Kidney capillary endothelial cell (primary cell): ENCODE results near the gene PCLO.
"Not testable (repeated sequence)": the region's sequence is repeated elsewhere in the genome, so short reads cannot be mapped to it uniquely, and the experiment has no call there.

Source experiments
- DNase-seq: peaks from one replicate; pipeline ENCODE4 v3.0.0-alpha.2; 2018; ENCODE audit warnings: low spot score

The PCLO gene

DNA sequence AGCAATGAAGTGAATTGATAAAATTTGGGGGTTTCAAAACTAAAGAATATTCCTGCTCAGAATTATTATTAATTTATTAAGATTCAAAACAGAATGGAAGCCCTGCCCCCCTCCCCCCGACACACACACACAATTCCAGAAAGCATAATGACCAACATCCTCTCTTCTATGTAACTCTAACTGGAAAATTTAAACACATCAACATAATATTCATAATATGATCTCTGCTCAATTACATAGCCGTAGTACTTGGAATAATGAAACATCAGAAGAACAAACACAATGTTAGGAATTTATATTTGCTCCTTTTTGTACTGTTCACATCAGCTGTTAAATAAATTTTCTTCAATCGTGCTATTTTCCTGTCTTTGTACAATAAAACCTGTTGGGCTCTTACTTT is 20.8 kb downstream of the PCLO start:
- DNase-seq, result no peak

DNA sequence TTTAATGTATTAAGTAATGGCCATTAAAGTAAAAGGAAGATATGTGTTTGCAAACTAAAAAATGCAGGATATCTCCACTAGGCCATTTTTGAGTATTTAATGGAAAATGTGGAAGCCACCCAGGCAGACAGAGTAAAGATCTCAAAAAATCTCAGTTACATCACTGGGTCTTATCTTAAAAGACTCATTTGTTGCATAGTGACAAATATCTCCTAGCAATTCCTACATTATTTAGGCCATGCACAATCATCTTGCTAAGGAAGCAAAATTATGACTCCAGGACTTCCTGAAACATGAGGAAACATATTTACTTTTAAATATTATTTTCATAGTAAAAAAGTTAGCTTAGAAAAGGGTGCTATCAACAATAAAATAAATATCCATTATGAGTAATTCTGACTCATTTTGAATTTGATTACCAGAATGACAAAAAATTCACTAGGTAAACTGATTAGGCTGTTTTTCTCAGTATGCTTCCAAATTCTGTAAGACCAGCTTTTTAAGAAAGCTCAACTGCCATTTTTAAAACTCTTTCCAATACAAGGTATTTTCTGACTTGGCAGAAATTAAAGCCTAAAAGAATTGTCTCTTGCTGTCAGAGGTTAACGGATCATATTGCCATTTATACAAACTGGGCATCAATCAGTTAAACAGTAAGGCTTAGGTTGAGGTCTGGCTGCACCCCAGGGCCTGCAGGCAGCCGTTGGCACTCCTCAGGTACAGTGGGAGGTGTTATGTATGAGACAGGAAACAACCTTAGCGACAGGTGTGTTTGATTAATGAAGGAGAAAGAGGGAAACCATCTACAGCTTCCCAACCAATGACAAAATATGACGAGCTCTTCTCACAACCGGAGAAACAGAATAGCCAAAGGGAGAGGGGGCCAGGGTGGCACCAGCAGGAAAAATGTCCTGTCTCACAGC is 31.8 kb downstream of the PCLO start:
- DNase-seq, result no peak

DNA sequence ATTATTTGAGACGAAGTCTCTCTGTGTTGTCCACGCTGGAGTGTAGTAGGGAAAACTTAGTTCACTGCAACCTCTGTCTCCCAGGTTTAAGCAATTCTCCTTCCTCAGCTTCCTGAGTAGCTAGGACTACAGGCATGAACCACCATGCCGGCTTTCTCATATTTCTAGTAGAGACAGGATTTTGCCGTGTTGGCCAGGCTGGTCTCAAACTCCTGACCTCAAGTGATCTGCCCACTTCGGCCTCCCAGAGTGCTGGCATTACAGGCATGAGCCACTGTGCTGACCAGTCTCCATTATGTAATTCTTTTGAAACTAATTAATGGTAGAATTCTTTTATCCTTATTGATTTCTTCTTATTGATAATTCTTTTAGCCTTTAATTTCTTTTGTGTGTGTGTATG is 32.5 kb downstream of the PCLO start:
- no peak for DNase-seq

DNA sequence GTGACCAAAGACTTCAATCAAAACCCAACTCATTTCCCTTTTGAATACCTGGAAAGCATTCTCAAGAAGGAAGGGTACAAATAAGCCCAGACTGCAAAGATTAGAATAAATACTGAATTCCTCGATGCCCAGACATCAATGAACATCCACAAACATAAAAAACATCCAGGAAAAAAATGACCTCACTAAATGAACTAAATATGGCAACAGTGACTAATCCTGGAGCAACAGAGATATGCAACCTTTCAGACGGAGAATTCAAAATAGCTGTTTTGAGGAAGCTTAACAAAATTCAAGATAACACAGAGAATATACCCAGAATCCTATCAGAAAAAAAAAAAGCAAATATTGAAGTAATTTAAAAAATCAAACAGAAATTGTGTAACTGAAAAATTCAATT is 43.2 kb downstream of the PCLO start:
- DNase-seq, result no peak

DNA sequence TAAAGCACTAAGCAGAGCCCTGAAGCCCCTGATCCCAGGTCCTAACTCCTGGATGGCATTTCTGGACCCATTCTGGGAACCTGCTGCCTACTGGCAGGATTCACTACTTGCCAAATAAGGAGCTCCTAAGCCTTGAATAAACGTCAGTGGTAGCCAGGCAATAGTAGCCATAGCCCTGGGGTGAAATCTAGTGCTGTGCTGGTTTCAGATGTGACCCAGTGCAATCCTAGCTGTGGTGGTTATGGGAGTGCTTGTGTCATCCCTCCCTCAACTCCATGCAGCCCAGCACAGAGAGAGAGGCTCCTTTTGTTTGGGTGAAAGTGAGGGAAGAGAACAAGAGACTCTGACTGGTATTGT is 43.7 kb downstream of the PCLO start:
- no peak for DNase-seq

DNA sequence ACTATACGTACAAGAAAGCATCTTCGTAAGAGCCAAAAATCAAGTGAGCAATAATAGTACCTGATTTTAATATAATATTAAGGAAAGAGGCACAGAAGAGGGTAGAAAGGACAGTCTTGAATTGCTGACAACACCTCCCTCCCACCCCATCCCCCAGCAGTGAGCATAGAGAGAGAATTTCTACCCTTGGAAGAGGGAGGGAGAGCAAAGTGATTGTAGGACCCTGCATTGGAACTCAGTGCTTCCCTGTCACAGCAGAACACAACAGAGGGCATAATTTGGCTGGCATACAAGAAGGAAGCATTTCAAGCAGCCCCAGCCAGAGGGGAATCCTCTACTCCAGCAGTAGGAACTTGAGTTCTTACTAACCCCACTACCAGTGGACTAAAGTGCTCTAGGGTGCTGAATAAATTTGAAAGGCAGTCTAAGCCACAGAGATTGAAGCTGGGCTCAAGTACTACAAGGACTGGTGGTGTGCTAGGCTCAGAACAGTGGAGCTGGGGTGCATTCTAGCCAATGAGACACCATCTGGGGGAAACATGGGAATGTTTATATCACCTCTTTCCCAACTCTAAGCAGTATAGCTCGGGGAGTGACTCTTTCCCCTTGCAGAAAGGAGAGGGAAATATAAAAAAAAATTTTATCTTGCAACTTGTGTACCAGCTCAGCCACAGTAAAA is 44.2 kb downstream of the PCLO start:
- no peak for DNase-seq

DNA sequence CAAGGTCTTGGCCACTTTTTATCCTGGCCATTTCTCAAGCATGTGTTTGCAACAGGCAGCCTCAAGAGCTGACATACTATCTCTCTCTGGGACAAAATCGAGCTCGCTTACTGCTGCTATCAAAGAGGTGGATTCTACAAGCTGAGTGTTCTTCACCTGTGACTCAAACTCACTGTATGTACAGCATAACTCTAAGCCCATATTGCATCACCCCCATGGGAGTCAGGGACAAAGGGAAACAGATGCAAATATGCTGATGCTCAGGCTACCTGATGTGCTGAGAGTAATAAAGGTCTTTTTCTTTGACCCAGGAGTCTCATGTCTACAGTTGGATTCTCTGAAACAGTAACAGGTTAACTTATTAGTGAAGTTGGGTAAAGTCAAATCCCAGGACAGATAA is 45.2 kb downstream of the PCLO start:
- DNase-seq, result no peak

DNA sequence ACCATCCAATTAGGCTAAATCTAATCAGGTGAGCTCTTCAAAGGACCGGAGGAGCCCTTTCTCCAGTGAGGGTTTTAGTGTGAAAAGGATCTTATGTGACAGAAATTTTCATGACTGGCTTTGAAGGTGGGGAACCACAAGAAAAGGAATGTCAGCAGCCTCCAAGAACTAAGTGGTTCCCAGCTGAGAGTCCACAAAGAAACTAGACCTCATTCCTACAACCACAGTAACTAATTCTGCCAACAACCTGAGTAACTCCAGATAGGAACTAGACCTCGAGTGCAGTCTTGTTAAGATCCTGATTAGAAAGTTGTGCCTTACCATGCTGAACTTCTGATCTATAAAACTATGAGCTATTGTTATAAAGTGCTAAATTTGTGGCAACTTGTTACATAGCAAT is 51.3 kb downstream of the PCLO start:
- DNase-seq, result no peak

DNA sequence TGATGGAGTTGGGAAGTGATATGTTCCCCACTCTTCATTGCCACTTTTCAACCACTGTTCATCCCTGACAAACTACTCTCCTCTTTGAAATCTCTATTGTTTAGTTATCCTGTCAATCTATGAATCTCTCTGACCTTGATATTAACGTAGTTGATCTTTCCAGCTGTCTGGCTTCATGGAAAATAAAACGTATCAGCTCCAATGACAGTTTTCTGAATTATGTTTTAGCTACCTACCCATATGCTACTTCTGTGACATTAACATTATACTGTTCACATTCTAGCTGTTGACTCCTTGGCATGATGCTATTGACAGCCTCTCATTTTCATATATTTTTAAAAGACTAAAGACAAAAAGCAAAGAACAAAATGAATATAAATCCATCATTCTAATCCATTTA is 53.3 kb downstream of the PCLO start:
- DNase-seq, result no peak

DNA sequence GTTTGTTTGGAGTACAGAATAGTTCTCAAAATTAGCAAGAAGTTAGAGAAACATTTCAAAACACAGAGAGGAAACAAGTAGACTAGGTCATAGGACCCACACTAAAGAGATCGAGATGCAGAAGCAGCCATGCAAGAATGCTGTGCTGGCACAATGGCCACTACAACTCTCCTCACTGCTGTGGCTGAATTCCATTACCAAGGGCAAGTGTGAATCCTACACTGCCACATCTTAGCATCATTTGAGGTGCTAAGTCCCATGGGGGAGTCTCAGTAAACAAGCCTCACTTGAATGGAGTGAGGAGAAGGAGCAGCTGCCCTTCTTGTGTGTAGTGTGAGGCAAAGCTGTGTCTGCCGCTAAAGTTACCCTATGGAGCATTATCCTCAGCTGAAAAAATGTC is 56.7 kb downstream of the PCLO start:
- no peak for DNase-seq

DNA sequence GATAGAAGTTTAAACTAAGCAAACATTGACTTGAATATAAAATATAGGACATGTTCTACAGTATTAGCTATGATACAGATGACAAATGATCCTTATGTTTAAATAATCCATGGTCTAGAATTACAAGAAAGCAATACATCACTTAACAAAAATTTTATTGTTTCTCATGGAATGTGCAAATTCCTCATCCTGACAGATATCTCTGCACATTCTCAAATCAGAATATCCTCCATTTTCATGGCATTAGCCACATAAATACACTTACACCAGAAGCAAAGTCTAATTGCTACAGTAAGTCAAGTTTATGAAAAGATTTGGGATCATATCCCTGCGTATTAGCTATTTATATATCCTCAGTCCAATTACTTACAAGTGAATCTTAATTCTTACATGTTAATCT is 57.6 kb downstream of the PCLO start:
- DNase-seq, result no peak

DNA sequence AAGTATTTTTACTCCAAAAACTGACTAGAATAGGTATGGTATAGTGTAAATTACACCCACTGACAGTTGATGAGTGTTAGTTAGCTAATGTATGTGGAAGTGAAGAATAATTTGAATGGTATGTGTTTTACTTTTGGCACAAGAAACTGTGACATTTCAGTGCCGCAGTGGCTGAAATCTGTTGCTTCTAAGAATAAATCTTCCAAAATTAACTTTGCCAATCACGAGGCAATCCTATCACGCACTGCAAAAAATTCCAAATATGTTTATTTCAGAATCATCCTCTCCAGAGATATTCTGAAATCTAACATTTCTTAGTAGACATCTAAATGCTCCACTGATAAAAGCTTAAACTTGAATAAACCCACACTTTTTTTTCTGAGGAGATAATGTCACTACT is 61.2 kb downstream of the PCLO start:
- no peak for DNase-seq

DNA sequence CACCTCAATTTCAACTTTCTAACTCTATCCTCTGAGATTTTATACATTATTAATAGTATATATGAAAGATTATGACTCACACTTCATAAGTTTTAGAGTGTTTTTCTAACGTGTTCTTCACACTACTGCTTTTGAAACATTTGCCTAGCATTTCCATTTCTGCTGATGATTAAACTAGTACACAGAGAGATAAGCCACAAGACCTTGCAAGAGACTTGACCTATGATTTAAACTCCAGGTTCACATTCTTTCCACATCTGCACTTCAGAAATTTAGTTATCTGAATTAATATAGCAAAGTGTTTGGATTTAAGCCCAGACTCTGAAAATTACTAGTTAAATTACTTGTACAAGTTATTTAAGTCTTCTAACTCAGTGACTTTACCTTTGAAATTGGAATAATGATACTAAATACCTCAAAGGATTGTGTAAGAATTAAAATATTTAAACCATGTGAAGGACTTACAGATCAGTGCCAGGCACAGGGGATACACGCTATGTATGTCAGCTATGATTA is 66.6 kb downstream of the PCLO start:
- DNase-seq, result no peak

DNA sequence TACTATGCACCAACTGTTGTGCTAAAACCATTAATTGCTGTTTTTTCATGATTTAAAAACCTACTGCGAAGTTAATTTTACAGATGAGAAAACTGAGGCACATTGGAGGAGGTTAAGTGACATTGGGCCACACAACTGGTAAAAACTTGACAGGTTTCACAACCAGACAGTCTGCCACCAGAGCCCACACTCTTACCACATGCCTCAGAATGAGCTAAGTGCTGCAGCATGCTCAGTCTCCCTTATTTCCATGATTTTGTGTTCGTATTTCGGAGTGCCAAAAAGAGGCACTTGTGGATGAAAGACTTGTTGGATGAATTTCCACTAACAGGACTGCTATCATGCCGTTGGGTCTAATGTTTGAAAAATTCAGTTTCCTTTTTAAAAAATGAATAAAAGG is 77.4 kb downstream of the PCLO start:
- no peak for DNase-seq

DNA sequence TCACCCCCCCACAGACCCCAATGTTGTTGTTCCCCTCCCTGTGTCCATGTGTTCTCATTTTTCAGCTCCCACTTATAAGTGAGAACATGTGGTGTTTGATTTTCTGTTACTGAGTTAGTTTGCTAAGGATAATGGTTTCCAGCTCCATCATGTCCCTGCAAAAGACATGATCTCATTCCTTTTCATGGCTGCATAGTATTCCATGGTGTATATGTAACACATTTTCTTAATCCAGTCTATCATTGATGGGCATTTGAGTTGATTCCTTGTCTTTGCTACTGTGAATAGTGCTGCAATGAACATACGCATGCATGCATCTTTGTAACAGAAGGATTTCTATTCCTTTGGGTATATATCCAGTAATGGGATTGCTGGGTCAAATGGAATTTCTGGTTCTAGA is 82.8 kb downstream of the PCLO start:
- not testable (repeated sequence) for DNase-seq

DNA sequence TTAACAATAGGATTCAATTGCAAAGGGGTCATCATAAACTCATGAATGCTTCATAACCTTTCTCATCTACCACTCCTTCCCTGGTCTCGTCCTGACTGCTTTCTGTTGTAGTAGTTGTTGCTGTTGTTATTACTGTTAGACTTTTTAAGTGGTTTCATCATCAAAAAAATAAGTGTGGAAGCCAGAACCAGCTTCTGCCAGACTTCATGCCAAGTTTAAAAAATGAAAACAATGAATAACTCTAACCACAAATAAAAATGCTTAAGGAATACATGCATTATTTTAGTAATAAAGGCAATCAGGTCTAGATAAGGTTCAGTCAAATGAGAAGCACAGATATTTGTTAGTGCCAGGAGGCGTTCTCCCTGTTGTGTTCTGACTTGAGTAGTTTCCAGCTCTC is 85.4 kb downstream of the PCLO start:
- DNase-seq, result no peak

DNA sequence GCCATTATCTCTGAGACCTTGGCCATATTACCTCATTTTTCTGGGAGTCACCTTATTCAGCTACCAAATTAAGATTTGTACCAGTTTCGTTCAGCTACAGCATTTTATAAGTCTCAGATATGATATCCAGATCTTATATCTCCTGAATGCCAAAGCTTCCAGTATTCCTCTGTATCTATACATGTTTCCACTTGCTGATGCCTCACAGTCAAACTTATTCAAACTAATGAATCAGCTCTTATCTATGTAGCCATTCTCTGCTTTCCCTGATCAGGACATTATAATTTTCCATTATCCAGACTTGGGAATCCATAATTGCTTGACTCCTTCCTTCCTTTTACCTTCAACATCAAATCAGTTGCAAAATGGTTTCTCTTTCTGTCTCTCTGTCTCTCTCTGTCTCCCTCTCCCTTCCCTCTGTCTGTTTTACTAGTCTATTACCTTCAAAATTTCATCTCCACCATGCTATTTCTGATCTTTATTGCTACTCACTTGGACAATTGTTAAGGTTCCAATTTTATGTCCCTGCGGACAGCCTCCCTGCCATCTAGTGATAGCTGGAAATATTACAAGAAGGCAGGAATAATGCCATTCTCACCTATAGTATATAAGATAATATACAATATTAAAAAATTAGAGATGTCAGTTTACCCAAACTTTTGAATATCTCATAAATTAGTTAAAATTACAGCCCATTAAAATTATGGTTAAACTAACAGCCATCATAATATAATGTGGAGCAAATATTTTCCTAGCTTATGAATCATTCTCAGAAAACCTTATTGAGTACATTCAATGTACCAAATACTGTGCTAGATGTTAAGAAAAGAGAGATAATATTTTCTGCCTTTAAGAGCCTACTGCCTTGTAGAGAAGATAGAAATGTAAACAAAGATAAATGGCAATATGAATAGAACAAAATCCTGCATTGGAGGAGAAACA is 89.8 kb downstream of the PCLO start:
- no peak for DNase-seq

DNA sequence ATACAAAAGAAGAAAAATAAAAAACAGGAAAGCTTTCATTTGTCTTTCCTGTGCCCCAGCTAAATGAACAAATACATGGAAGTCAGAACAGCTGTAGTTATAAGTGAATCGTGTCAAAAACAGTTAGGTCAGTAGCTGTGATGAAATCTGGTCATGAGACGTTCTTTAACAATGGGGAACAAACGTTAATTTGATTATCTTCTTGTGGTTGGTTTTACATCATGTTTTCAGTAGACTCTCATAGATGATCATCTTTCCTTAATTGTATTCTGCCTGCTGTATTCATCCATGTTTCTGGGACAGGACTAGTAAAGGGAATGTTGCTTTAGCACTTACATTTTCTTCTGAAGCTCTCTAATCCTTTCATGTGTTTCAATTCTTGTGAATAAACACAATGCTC is 97.0 kb downstream of the PCLO start:
- DNase-seq, result no peak

DNA sequence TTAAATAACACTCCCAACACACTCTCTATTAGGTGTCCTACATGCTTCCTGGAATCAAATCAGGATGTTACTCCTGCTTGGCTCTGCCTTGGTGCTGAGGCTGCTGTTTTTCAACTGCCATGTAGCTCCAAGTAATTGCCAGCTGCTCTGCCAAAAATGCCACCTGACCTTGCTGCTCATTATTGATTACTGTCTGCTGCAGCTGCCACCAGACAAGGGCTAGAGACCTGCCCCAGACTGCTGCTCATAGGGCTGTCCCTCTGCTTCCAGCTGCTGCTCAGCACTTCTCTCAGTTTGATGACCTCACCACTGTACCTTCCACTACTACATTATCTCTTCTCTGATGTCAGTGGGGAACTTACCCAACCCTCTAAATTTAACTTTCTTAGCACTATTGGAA is 102.5 kb downstream of the PCLO start:
- no peak for DNase-seq

DNA sequence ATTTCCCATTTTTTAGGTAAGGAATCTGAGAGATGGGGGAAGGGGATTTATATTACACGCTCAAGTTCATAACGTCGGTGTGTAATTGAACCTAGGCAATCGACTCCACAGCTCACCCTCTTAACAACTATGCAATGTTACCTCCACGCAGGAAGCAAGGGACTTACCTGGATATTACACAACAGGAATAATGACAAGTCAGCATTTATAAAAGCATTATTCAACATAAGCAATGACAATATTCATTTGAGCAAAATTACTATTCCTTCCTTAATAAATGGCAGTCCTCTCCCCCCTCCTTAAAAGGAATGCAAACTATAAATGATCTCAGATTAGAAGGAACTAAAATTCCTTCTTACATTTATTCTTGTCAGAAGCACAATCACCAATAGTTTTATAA is 104.0 kb downstream of the PCLO start:
- no peak for DNase-seq

DNA sequence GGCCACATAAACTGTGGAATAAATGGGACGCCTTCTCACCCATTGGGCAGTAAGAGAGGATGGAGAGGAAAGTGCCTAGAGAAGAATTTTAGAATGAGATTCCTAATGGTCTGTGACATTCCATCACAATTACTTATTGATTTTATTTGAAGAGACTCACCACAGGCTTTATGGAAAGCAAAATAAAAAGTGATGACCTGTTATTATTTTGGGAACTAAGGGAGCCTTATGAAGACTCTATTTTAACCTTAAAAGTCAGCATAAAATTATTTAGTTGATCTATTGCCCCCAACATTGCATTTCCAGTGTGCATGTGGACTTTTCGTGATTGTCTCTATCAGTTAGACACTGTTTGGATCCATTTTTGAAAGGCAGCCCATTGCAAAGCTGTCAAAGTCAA is 107.5 kb downstream of the PCLO start:
- no peak for DNase-seq

DNA sequence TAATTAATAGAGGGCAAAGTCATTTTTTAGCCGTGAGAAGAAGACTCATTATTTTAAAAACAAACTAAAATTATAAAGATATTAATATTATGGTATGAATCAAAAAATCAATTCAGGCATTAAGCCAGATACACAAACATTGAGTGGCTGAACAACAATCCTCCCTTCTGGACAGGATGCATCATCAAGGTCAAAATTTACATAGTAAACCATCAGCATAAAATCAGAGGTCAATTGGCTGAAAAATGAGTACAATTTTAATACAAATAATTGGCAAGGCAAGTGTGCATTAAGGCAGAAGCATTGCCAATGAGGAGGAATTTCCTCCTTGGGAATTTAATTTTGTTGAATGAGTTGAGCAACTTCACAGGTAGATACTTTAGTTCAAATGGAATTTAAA is 108.2 kb downstream of the PCLO start:
- DNase-seq, result no peak
